ENCODE results near the gene OR7E24. TPM values are rescaled to one million over a fixed set of nuclear protein-coding genes. Genes with fewer than 3 reads are reported as not detected.
"Not testable (repeated sequence)": the region's sequence is repeated elsewhere in the genome, so short reads cannot be mapped to it uniquely, and the experiment has no call there.

Gene OR7E24
- total RNA-seq, result not detected in 2 replicates

- intact Hi-C loops (cut with micrococcal nuclease), result no loop called here
Observed at GRCh38 chr19:9250630-9251029, at the start of gene OR7E24. OR7E24 (plus strand) TSS chr19:9250930; CDS start chr19:9251044, 114 bp downstream.

- intact Hi-C loops (cut with micrococcal nuclease), result loop anchor here (1.0 to 2.0 kb wide), 2 partner anchors 69 to 591 kb away; no protein-coding TSS in a partner anchor
Observed at GRCh38 chr19:9205501-9206113, 45.1 kb upstream of the OR7E24 start.

- intact Hi-C loops (cut with micrococcal nuclease), result no loop called here
Observed at GRCh38 chr19:9219489-9219888, 31.2 kb upstream of the OR7E24 start, which contains the start of gene OR7D4. OR7D4 (minus strand) TSS chr19:9219589; CDS start chr19:9214837, 4,752 bp downstream.

- intact Hi-C loops (cut with micrococcal nuclease), result no loop called here
Observed at GRCh38 chr19:9251236-9251635, 506 bp downstream of the OR7E24 start.

DNA sequence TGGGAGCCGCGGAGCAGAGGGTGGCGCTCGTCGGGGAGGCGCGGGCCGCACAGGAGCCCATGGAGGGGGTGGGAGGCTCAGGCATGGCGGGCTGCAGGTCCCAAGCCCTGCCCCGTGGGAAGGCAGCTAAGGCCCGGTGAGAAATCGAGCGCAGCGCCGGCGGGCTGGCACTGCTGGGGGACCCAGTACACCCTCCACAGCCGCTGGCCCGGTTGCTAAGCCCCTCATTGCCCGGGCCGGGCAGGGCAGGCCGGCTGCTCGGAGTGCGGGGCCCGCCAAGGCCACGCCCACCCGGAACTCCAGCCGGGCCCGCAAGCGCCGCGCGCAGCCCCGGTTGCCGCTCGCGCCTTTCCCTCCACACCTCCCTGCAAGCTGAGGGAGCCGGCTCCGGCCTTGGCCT is 32.8 kb downstream of the OR7E24 start:
- intact Hi-C loops (cut with micrococcal nuclease), result not testable (repeated sequence)

DNA sequence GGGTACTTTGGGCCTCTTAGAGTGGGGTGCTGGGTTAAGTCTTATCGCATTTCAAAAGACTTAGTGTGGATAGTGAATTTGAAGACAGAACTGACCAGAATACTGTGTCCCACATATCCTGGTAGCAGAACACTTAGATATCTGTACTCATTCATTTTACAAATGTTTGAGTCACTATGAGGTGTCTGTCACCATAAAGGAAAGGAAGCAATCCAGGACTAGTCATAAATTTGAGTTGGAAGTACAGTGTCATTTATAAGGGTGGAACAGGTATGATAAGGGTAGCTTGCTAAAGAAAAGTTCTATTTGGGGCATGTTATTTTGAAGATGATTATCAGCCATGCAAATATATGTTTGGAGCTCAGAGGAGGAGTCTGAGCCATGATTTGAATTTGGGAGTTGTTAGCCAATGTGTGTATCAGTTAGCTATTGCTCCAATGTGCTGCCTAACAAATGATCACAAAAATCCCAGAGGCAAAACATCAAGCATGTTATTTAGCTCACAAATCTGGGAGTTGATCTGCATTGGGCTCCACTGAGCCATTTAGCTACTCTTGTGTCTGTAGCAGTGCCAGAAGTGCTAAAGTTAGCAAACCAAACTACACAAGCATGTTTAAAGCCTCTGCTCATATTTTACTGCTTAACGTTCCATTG is 38.6 kb downstream of the OR7E24 start:
- intact Hi-C loops (cut with micrococcal nuclease), result no loop called here

- intact Hi-C loops (cut with micrococcal nuclease), result no loop called here
Observed at GRCh38 chr19:9295411-9295849, 44.7 kb downstream of the OR7E24 start.

- intact Hi-C loops (cut with micrococcal nuclease), result no loop called here
Observed at GRCh38 chr19:9296336-9296735, 45.6 kb downstream of the OR7E24 start.

Other genes starting within 250 kb of the OR7E24 start
- gene MUC16, start 240.5 kb upstream of the OR7E24 start, total RNA-seq, result not detected in 2 replicates
- gene OR1M1, start 163.9 kb upstream of the OR7E24 start, total RNA-seq, result not detected in 2 replicates
- gene OR7G2, start 143.5 kb upstream of the OR7E24 start, total RNA-seq, result not detected in 2 replicates
- gene OR7G1, start 135.2 kb upstream of the OR7E24 start, total RNA-seq, result not detected in 2 replicates
- not detected in 2 replicates for gene OR7G3, start 124.0 kb upstream of the OR7E24 start, total RNA-seq
- 40.6 and 42.0 TPM in 2 replicates for gene ZNF317, start 110.5 kb upstream of the OR7E24 start, total RNA-seq
- 0.39 and 0.95 TPM in 2 replicates for gene OR7D2, start 72.0 kb upstream of the OR7E24 start, total RNA-seq
- gene OR7D4, start 31.3 kb upstream of the OR7E24 start, total RNA-seq, result not detected in 2 replicates
- gene ZNF699, start 58.9 kb downstream of the OR7E24 start, total RNA-seq, result 6.7 and 7.1 TPM in 2 replicates
- 11.3 and 12.2 TPM in 2 replicates for gene ZNF559, start 73.2 kb downstream of the OR7E24 start, total RNA-seq
- gene ZNF177, start 112.1 kb downstream of the OR7E24 start, total RNA-seq, result 0.64 and 1.7 TPM in 2 replicates
- 30.4 and 31.0 TPM in 2 replicates for gene ZNF266, start 184.6 kb downstream of the OR7E24 start, total RNA-seq
- gene ZNF560, start 247.7 kb downstream of the OR7E24 start, total RNA-seq, result not detected in 2 replicates

Data from T-helper 2 cell treated with Interferon-gamma antibody and Interleukin-4, amounts not matched to agents 100 ng/mL and 5 ng/mL, for 36 hours (primary cell).